HL-60 (cell line): ENCODE results near the gene PTPRM.

ENCODE experiments used
- POLR2AphosphoS5 ChIP-seq: IDR thresholded peaks from 2 replicates; pipeline ENCODE4 v1.6.1; 2012; ENCODE audit warnings: low read depth
- SPI1 ChIP-seq: IDR thresholded peaks from 2 replicates; pipeline ENCODE4 v1.6.1; 2012; ENCODE audit warnings: low read depth, mild to moderate bottlenecking, borderline replicate concordance
- TF ChIP-seq, protein P1 (sequence below): IDR thresholded peaks from one replicate; pipeline ENCODE4 v1.5.1; 2011; ENCODE audit warnings: low read length, control low read depth, inconsistent platforms; ENCODE audit not compliant: insufficient read depth

DNA sequence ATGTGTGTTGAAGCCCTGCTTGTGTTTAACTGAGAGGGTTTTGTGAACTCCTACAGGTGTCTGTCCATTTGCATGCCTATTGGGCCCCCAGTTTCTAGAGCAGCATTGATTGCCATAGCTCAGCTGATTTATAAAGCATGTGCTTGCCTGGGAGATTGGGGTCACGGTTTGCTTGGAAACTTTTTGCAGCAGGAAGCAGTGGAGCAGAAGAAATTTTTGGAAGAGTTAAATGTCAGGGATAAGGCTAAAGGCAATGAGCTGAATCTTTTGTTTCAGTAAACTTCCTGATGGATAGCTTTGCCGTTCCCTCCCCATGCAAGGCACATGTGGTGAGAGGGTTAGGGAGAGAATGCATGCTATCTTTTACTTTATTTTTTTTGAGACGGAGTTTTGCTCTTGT lies 102.2 kb downstream of the PTPRM start:
- TF ChIP-seq POLR2AphosphoS5 (no peak), SPI1 (no peak)
- TF ChIP-seq, protein P1, sequence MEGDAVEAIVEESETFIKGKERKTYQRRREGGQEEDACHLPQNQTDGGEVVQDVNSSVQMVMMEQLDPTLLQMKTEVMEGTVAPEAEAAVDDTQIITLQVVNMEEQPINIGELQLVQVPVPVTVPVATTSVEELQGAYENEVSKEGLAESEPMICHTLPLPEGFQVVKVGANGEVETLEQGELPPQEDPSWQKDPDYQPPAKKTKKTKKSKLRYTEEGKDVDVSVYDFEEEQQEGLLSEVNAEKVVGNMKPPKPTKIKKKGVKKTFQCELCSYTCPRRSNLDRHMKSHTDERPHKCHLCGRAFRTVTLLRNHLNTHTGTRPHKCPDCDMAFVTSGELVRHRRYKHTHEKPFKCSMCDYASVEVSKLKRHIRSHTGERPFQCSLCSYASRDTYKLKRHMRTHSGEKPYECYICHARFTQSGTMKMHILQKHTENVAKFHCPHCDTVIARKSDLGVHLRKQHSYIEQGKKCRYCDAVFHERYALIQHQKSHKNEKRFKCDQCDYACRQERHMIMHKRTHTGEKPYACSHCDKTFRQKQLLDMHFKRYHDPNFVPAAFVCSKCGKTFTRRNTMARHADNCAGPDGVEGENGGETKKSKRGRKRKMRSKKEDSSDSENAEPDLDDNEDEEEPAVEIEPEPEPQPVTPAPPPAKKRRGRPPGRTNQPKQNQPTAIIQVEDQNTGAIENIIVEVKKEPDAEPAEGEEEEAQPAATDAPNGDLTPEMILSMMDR: no peak
